GM18520 (cell line): ENCODE data around the gene MAF.
A peak's percentile ranks its signal among the peaks of the same experiment; 100 is the strongest.

Source experiments
- ATAC-seq: cut with Tn5 transposase; IDR thresholded peaks from one replicate; pipeline ENCODE4 v1.9.1; 2021; ENCODE audit not compliant: unreplicated experiment

MAF gene

GRCh38 chr16:79600638-79601091 lies at the start of gene MAF:
Gene MAF, minus strand, starts transcription at chr16:79600737. Its CDS starts 835 bp downstream, at chr16:79599902.
- ATAC-seq, result peak; percentile 48

GRCh38 chr16:79648826-79649225 lies 48.3 kb upstream of the MAF start:
- no peak for ATAC-seq

- no peak for ATAC-seq
Observed at GRCh38 chr16:79647586-79647985, 47.0 kb upstream of the MAF start.

GRCh38 chr16:79645701-79646100 lies 45.2 kb upstream of the MAF start:
- ATAC-seq, result no peak

- ATAC-seq, result no peak
Observed at GRCh38 chr16:79644971-79645667, 44.6 kb upstream of the MAF start.

GRCh38 chr16:79642652-79643051 lies 42.1 kb upstream of the MAF start:
- ATAC-seq, result no peak

- no peak for ATAC-seq
Observed at GRCh38 chr16:79640513-79641360, 40.2 kb upstream of the MAF start.

- no peak for ATAC-seq
Observed at GRCh38 chr16:79639576-79640311, 39.2 kb upstream of the MAF start.

- ATAC-seq, result no peak
Observed at GRCh38 chr16:79638386-79638785, 37.8 kb upstream of the MAF start.

- no peak for ATAC-seq
Observed at GRCh38 chr16:79635488-79635887, 35.0 kb upstream of the MAF start.

- no peak for ATAC-seq
Observed at GRCh38 chr16:79634298-79634697, 33.8 kb upstream of the MAF start.

GRCh38 chr16:79632289-79632688 lies 31.8 kb upstream of the MAF start:
- ATAC-seq, result no peak

GRCh38 chr16:79628988-79629387 lies 28.5 kb upstream of the MAF start:
- no peak for ATAC-seq

GRCh38 chr16:79628501-79628975 lies 28.0 kb upstream of the MAF start:
- ATAC-seq, result peak; percentile 85

GRCh38 chr16:79627092-79627491 lies 26.6 kb upstream of the MAF start:
- no peak for ATAC-seq

GRCh38 chr16:79625738-79626137 lies 25.2 kb upstream of the MAF start:
- no peak for ATAC-seq

- ATAC-seq, result no peak
Observed at GRCh38 chr16:79623824-79624223, 23.3 kb upstream of the MAF start.

GRCh38 chr16:79623062-79623461 lies 22.5 kb upstream of the MAF start:
- no peak for ATAC-seq

- no peak for ATAC-seq
Observed at GRCh38 chr16:79621027-79621426, 20.5 kb upstream of the MAF start.

GRCh38 chr16:79618692-79619050 lies 18.1 kb upstream of the MAF start:
- ATAC-seq, result no peak

- ATAC-seq, result no peak
Observed at GRCh38 chr16:79618041-79618691, 17.6 kb upstream of the MAF start.
